ENCODE measurements around the gene KHK.

GRCh38 chr2:27080603-27080936, 6.0 kb upstream of the KHK start:
- TF ChIP-seq ZNF24 (tag by site-specific recombination; IDR thresholded peaks at IDR 0.05), result no peak
- TF ChIP-seq CTCF (tag by site-specific recombination; IDR thresholded peaks at IDR 0.05), result no peak
- no peak for TF ChIP-seq ZNF837 (tag by site-specific recombination; IDR thresholded peaks at IDR 0.05)
- no peak for TF ChIP-seq HOXA7 (CRISPR knock-in tag; IDR thresholded peaks at IDR 0.05; ENCODE audit: borderline replicate concordance)
- no peak for TF ChIP-seq REST (tag by site-specific recombination; IDR thresholded peaks at IDR 0.05)
- no peak for TF ChIP-seq KLF7 (tag by site-specific recombination; IDR thresholded peaks at IDR 0.05; ENCODE audit: borderline replicate concordance)
- no peak for TF ChIP-seq YY1 (tag by site-specific recombination; IDR thresholded peaks at IDR 0.05)
